ENCODE data around the gene PCSK4. TPM values are rescaled to one million over a fixed set of nuclear protein-coding genes. Genes with fewer than 3 reads are reported as not detected.

PCSK4 gene
- total RNA-seq, 1 donor from 2014 or later: 4.3 TPM

DNA sequence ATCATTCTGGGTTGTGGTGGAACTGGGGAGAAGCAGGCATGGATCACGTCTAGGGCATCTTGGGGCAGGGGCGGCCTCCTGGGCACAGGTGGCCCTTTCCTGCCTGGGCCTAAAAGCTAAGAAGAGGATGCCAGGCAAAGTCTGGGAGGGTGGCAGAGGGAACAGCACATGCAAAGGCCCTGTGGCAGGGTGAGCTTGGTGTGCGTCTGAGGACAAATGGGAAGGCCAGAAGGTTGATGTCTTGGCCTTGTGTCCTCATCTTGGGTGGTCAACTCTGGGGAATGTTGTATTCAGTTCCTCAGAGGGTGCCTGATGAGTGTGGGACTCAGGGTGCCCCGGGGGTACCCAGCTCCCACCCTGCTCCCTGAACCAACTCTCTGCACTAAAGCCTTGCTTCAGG, 28.3 kb upstream of the PCSK4 start:
- Histone ChIP-seq H3K27ac (no peak overlapping the region), H3K27me3 (peaks cover 39% of the 10 kb centered on the region), H3K4me3 (no peak overlapping the region), H3K4me1 (peaks cover 3% of the 10 kb centered on the region), H3K36me3 (no peaks in the 10 kb centered on the region), H3K9me3 (no peaks in the 10 kb centered on the region)
- TF ChIP-seq, protein P1, sequence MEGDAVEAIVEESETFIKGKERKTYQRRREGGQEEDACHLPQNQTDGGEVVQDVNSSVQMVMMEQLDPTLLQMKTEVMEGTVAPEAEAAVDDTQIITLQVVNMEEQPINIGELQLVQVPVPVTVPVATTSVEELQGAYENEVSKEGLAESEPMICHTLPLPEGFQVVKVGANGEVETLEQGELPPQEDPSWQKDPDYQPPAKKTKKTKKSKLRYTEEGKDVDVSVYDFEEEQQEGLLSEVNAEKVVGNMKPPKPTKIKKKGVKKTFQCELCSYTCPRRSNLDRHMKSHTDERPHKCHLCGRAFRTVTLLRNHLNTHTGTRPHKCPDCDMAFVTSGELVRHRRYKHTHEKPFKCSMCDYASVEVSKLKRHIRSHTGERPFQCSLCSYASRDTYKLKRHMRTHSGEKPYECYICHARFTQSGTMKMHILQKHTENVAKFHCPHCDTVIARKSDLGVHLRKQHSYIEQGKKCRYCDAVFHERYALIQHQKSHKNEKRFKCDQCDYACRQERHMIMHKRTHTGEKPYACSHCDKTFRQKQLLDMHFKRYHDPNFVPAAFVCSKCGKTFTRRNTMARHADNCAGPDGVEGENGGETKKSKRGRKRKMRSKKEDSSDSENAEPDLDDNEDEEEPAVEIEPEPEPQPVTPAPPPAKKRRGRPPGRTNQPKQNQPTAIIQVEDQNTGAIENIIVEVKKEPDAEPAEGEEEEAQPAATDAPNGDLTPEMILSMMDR (IDR thresholded peaks at IDR 0.05): no peak
- DNase-seq: no peak
- intact Hi-C loops (cut with DNase I): no loop called here
- ATAC-seq: no peak

DNA sequence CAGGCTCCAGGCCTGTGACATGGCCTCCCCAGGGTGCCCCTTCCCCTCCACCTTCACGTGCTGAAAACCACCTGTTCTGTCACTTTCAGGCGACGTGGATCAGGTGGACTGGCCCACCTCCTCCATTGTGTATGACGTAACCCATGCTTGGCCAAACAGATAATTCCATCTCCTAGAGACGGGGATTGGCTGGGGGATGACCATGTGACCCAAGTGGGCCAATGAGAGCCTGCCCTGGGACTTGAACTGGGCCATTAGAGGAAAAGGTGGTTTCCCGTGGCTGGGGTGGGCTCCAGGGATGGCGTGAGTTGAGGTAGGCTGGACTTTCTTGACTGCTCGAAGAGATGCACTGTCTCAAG, 26.2 kb upstream of the PCSK4 start:
- H3K9me3 ChIP-seq: no peaks in the 10 kb centered on the region
- intact Hi-C loops (cut with DNase I): no loop called here
- no peak for ATAC-seq
- H3K4me1 ChIP-seq: peaks cover 7% of the 10 kb centered on the region
- peaks cover 46% of the 10 kb centered on the region for H3K27me3 ChIP-seq
- H3K27ac ChIP-seq: no peak overlapping the region
- H3K36me3 ChIP-seq: no peaks in the 10 kb centered on the region
- no peak overlapping the region for H3K4me3 ChIP-seq
- no peak for DNase-seq
- TF ChIP-seq, protein P1 (IDR thresholded peaks at IDR 0.05): no peak

DNA sequence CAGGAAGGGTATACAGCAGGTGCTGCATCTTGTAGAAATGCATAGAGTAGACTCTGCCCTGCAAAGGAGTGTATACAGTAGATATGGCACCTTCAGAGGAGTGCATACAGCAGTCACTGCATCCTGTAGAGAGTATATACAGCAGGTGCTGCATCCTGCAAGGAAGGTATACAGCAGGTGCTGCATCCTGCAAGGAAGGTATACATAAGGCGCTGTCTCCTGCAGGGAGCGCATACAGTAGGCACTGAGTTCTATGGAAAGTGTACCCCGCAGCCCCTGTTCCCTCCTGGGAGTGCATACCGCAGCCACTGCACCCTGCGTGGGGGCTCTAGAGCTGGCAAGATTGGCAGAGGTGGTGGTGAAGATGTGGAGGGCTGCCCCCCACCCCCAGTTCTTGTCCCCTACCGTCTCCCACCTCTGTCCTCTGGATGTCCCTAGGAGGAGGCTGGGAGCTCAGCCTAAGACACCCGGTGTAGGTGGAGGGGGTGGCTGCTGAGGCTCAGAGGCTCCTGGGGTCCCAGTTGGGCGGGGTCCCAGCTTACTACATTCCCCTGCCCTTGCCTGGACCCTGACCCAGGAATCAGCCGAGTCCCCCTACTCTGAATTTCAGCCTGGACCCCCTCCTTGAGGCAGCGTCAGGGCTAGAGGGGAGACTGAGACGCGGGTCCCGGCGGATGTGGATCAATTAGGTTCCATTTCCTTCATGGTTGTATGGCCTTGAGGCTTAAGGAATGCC, 25.0 kb upstream of the PCSK4 start:
- H3K4me3 ChIP-seq: no peak overlapping the region
- H3K9me3 ChIP-seq: no peaks in the 10 kb centered on the region
- peaks cover 7% of the 10 kb centered on the region for H3K4me1 ChIP-seq
- ATAC-seq (no peak), DNase-seq (no peak)
- peaks cover 56% of the 10 kb centered on the region for H3K27me3 ChIP-seq
- no peaks in the 10 kb centered on the region for H3K36me3 ChIP-seq
- TF ChIP-seq, protein P1 (IDR thresholded peaks at IDR 0.05): no peak
- no peak overlapping the region for H3K27ac ChIP-seq
- intact Hi-C loops (cut with DNase I): no loop called here

DNA sequence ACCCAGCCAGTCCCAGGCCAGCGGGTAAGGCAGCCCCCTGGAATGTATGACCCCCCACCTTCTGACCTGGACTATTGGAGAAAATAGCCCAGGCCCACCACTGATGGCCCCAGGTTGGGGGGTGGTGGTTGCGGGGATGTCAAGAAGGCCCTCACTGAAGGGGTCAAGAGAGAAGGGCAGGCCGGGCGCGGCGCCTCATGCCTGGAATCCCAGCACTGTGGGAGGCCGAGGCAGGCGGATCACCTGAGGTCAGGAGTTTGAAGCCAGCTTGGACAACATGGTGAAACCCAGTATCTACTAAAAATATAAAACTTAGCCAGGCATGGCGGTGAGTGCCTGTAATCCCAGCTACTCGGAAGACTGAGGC, 24.1 kb upstream of the PCSK4 start:
- H3K27me3 ChIP-seq: peaks cover 56% of the 10 kb centered on the region
- H3K9me3 ChIP-seq: no peaks in the 10 kb centered on the region
- TF ChIP-seq, protein P1 (IDR thresholded peaks at IDR 0.05): no peak
- H3K4me3 ChIP-seq: no peak overlapping the region
- ATAC-seq (no peak), DNase-seq (no peak)
- no peak overlapping the region for H3K27ac ChIP-seq
- H3K4me1 ChIP-seq: peaks cover 7% of the 10 kb centered on the region
- intact Hi-C loops (cut with DNase I): no loop called here
- no peaks in the 10 kb centered on the region for H3K36me3 ChIP-seq

DNA sequence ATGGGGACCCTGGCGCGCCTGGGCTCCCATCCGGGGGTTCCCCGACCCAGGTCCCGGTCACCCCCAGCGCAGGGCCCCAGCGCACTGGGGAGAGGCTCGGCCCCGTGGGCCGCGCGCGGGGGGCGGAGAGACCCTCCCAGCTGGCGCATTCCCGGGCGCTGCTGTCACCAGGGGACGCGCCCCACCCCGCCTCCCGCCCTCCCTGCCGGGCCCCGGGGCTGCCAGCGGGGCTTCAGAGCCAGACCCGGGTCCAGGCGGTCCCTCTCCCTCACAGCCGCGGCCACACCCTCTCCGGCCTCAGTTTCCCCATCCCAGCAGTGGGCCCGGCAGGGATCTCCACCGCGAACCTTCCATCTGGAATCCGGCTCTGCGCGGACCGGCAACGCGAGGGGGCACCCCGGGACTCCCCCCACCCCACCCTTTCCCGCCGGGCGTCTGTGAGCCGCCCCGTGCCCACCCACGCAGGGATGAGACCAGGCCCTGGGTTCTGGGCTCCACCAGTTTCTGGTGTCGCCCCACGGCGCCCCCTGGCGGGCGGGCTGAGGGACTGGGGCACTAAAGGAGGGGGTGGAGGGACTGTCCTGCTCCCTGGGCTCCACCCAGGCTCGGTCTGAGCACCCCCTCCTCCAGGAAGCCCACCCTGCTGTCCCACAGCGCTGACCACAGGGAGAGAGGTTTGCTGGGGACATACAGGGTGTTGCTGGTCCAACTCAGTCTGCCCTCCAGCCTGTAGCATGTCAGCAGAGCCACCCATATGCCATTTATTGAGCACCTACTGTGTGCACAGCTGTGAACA, 23.5 kb upstream of the PCSK4 start:
- Histone ChIP-seq H3K9me3 (no peaks in the 10 kb centered on the region), H3K36me3 (no peaks in the 10 kb centered on the region), H3K4me1 (peaks cover 7% of the 10 kb centered on the region), H3K27me3 (peaks cover 56% of the 10 kb centered on the region), H3K27ac (no peak overlapping the region), H3K4me3 (peak overlapping the region; percentile 45)
- peak; percentile 76 for ATAC-seq
- intact Hi-C loops (cut with DNase I): no loop called here
- peak; percentile 85 for DNase-seq
- TF ChIP-seq, protein P1 (IDR thresholded peaks at IDR 0.05): peak; percentile 54

All from upper lobe of right lung (tissue), 1 donor.